SK-N-SH treated with all-trans-retinoic acid at 6 μM for 48 hours (cell line): ENCODE data around the gene EDARADD.
A peak's percentile ranks its signal among the peaks of the same experiment; 100 is the strongest.

Experiments used
- ATAC-seq: fragments of 200-7000 bp; cut with Tn5 transposase; 3 replicates; pipeline ENCODE4 v1.9.1; 2020; ENCODE audit warnings: mild to moderate bottlenecking, moderate library complexity
- ARNTL ChIP-seq: fragments of 450-650 bp; formaldehyde crosslinking; IDR thresholded peaks from 2 replicates; pipeline ENCODE4 v1.5.0; 2020; ENCODE audit warnings: low read depth, mild to moderate bottlenecking, moderate library complexity, borderline replicate concordance
- CSDC2 ChIP-seq: fragments of 250-450 bp; sonication (Bioruptor Pico); IDR thresholded peaks from 2 replicates; pipeline ENCODE4 v1.5.0; 2020; ENCODE audit warnings: mild to moderate bottlenecking, moderate library complexity
- GLIS3 ChIP-seq: fragments of 250-450 bp; sonication (Bioruptor Pico); IDR thresholded peaks from 2 replicates; pipeline ENCODE4 v1.5.0; 2020; ENCODE audit warnings: mild to moderate bottlenecking, moderate library complexity
- ISL1 ChIP-seq: fragments of 250-450 bp; sonication (Bioruptor Pico); IDR thresholded peaks from 2 replicates; pipeline ENCODE4 v2.1.2; 2022; ENCODE audit warnings: mild to moderate bottlenecking, moderate library complexity
- OSR1 ChIP-seq: fragments of 250-450 bp; sonication (Bioruptor Pico); IDR thresholded peaks from 2 replicates; pipeline ENCODE4 v1.8.0; 2022; ENCODE audit warnings: moderate library complexity, mild to moderate bottlenecking, inconsistent platforms
- RARB ChIP-seq: fragments of 250-450 bp; sonication (Bioruptor Pico); IDR thresholded peaks from 2 replicates; pipeline ENCODE4 v1.8.0; 2021; ENCODE audit warnings: mild to moderate bottlenecking, moderate library complexity
- SNAI2 ChIP-seq: fragments of 250-450 bp; sonication (Bioruptor Pico); IDR thresholded peaks from 2 replicates; pipeline ENCODE4 v1.5.0; 2020; ENCODE audit warnings: mild to moderate bottlenecking, moderate library complexity
- TCF4 ChIP-seq: fragments of 250-450 bp; sonication (Bioruptor Pico); IDR thresholded peaks from 2 replicates; pipeline ENCODE4 v1.8.0; 2021; ENCODE audit warnings: mild to moderate bottlenecking, moderate library complexity, borderline replicate concordance
- TOX ChIP-seq: fragments of 250-450 bp; sonication (Bioruptor Pico); IDR thresholded peaks from 2 replicates; pipeline ENCODE4 v1.8.0; 2021; ENCODE audit warnings: mild to moderate bottlenecking, moderate library complexity, borderline replicate concordance
- ZC3H10 ChIP-seq: fragments of 250-450 bp; sonication (Bioruptor Pico); IDR thresholded peaks from 2 replicates; pipeline ENCODE4 v1.5.1; 2021; ENCODE audit warnings: mild to moderate bottlenecking, moderate library complexity
- ZFP3 ChIP-seq: fragments of 250-450 bp; sonication (Bioruptor Pico); IDR thresholded peaks from 2 replicates; pipeline ENCODE4 v1.5.0; 2020; ENCODE audit warnings: mild to moderate bottlenecking, moderate library complexity
- ZFP30 ChIP-seq: fragments of 450-650 bp; formaldehyde crosslinking; IDR thresholded peaks from 2 replicates; pipeline ENCODE4 v1.5.0; 2022; ENCODE audit warnings: mild to moderate bottlenecking, moderate library complexity
- ZNF565 ChIP-seq: fragments of 450-650 bp; formaldehyde crosslinking; conservative IDR thresholded peaks from 2 replicates; pipeline ENCODE4 v1.5.0; 2020; ENCODE audit warnings: low read depth, mild to moderate bottlenecking, moderate library complexity
- TF ChIP-seq, protein P1 (sequence below): fragments of 250-450 bp; sonication (Bioruptor Pico); IDR thresholded peaks from 2 replicates; pipeline ENCODE4 v1.8.0; 2020; ENCODE audit warnings: mild to moderate bottlenecking, moderate library complexity, borderline replicate concordance
- TF ChIP-seq, protein P2 (sequence below): fragments of 250-450 bp; sonication (Bioruptor Pico); IDR thresholded peaks from 2 replicates; pipeline ENCODE4 v1.5.1; 2021; ENCODE audit warnings: mild to moderate bottlenecking, moderate library complexity
- TF ChIP-seq, protein P3 (sequence below): fragments of 250-450 bp; sonication (Bioruptor Pico); IDR thresholded peaks from 2 replicates; pipeline ENCODE4 v1.5.0; 2020; ENCODE audit warnings: mild to moderate bottlenecking, moderate library complexity
- TF ChIP-seq, protein P4 (sequence below): fragments of 250-450 bp; sonication (Bioruptor Pico); IDR thresholded peaks from 2 replicates; pipeline ENCODE4 v1.5.1; 2020; ENCODE audit warnings: low read depth, mild to moderate bottlenecking, moderate library complexity
- TF ChIP-seq, protein P5 (sequence below): fragments of 250-450 bp; sonication (Bioruptor Pico); IDR thresholded peaks from 2 replicates; pipeline ENCODE4 v1.8.0; 2021; ENCODE audit warnings: low read depth, mild to moderate bottlenecking, moderate library complexity, borderline replicate concordance

Gene EDARADD

DNA sequence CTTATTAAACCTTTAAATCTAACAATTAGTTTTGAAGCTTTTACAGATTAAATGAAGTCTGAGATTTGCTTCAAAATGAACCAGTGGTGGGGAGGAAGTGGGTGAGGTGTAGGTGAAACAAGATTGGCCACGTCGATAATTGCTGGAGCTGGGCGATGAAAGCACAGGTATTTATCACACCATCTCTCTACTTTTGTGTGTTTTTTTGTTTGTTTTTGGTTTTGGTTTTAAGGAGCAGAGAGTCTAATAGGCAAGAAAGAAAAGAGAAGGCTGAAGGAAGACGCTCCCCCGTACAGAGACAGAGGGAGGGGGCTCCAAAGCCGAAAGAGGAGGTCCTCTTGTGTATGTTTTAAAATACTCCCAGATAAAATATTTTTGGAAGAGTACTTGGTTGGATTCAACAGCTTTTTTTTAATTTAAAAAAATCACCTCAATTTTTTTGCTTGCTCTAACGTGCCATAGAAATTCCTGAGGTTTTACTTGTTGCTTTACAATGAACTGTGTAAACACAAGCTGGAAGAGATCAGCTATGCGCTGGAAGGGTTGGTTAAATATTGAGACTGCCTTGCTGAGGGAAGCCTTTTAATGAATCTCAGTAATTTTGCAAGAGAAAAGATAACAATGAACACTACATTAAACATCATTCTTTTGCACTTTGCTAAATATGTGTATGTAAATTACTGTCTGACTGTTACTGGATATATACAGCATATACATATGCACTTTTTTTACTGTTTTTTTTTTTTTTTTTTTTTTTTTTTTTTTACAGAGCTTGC, 123.0 kb downstream of the EDARADD start:
- no peak for TF ChIP-seq SNAI2 (CRISPR knock-in tag)
- no peak for TF ChIP-seq ISL1 (CRISPR knock-in tag)
- no peak for TF ChIP-seq ARNTL (CRISPR knock-in tag)
- TF ChIP-seq TOX (CRISPR knock-in tag): no peak
- TF ChIP-seq ZFP30 (CRISPR knock-in tag): no peak
- TF ChIP-seq, all 23 proteins: peak for 0
- peak; percentile 75 for ATAC-seq

DNA sequence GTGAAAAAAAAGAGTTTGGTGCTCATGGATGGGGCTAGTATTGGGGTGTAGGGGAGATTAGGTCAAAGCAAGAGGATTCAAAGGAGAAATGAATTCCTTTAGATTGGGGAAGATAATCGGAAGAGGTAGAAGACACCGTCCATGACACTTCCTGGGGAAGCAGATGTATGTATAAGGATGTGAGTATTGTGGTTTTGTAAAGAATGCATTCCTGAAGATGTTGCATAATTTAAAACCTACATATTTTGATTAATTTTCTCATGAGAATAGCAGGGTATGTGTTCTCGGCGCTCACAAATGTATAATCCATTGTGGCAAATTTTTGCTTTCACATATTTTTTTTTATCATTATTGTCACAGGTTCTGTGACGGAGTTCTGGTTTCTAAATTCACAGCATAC, 124.2 kb downstream of the EDARADD start:
- no peak for TF ChIP-seq OSR1 (CRISPR knock-in tag)
- no peak for TF ChIP-seq ARNTL (CRISPR knock-in tag)
- no peak for TF ChIP-seq ZFP3 (CRISPR knock-in tag)
- TF ChIP-seq, protein P1, sequence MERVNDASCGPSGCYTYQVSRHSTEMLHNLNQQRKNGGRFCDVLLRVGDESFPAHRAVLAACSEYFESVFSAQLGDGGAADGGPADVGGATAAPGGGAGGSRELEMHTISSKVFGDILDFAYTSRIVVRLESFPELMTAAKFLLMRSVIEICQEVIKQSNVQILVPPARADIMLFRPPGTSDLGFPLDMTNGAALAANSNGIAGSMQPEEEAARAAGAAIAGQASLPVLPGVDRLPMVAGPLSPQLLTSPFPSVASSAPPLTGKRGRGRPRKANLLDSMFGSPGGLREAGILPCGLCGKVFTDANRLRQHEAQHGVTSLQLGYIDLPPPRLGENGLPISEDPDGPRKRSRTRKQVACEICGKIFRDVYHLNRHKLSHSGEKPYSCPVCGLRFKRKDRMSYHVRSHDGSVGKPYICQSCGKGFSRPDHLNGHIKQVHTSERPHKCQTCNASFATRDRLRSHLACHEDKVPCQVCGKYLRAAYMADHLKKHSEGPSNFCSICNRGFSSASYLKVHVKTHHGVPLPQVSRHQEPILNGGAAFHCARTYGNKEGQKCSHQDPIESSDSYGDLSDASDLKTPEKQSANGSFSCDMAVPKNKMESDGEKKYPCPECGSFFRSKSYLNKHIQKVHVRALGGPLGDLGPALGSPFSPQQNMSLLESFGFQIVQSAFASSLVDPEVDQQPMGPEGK (CRISPR knock-in tag): no peak
- no peak for ATAC-seq

DNA sequence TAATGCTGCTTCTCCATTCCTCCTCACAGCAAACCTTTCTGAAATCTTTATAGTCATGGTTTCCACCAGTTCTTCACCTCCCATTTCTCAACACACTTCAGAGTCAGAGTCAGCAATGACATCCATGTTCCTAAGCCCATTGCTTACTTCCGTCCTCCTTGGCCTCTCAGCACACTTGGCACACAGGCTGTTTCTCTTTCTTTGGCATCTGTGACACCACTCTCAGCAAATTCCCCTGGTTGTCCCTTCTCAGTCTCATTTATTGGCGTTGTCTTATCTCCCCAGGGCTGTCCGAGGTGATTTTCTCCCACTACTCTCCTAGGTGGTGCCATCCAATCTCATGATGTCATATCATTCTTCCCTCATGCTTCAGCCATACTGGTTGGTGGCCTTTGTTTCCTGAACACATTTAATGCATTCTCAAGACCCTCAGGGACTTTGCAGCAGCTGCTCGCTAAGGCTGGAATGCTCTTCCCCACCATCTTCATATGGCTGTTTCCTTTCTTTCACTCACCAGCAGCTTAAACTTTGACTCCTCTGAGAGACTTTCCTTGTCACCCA, 126.4 kb downstream of the EDARADD start:
- ATAC-seq: no peak
- TF ChIP-seq, protein P2, sequence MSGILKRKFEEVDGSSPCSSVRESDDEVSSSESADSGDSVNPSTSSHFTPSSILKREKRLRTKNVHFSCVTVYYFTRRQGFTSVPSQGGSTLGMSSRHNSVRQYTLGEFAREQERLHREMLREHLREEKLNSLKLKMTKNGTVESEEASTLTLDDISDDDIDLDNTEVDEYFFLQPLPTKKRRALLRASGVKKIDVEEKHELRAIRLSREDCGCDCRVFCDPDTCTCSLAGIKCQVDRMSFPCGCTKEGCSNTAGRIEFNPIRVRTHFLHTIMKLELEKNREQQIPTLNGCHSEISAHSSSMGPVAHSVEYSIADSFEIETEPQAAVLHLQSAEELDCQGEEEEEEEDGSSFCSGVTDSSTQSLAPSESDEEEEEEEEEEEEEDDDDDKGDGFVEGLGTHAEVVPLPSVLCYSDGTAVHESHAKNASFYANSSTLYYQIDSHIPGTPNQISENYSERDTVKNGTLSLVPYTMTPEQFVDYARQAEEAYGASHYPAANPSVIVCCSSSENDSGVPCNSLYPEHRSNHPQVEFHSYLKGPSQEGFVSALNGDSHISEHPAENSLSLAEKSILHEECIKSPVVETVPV (CRISPR knock-in tag): no peak
- TF ChIP-seq CSDC2 (CRISPR knock-in tag) (no peak), ZFP3 (CRISPR knock-in tag) (no peak), SNAI2 (CRISPR knock-in tag) (no peak), ZC3H10 (CRISPR knock-in tag) (no peak), GLIS3 (no peak), RARB (CRISPR knock-in tag) (no peak), TCF4 (CRISPR knock-in tag) (no peak), ZFP30 (CRISPR knock-in tag) (no peak), ZNF565 (CRISPR knock-in tag) (no peak)
- TF ChIP-seq, protein P3, sequence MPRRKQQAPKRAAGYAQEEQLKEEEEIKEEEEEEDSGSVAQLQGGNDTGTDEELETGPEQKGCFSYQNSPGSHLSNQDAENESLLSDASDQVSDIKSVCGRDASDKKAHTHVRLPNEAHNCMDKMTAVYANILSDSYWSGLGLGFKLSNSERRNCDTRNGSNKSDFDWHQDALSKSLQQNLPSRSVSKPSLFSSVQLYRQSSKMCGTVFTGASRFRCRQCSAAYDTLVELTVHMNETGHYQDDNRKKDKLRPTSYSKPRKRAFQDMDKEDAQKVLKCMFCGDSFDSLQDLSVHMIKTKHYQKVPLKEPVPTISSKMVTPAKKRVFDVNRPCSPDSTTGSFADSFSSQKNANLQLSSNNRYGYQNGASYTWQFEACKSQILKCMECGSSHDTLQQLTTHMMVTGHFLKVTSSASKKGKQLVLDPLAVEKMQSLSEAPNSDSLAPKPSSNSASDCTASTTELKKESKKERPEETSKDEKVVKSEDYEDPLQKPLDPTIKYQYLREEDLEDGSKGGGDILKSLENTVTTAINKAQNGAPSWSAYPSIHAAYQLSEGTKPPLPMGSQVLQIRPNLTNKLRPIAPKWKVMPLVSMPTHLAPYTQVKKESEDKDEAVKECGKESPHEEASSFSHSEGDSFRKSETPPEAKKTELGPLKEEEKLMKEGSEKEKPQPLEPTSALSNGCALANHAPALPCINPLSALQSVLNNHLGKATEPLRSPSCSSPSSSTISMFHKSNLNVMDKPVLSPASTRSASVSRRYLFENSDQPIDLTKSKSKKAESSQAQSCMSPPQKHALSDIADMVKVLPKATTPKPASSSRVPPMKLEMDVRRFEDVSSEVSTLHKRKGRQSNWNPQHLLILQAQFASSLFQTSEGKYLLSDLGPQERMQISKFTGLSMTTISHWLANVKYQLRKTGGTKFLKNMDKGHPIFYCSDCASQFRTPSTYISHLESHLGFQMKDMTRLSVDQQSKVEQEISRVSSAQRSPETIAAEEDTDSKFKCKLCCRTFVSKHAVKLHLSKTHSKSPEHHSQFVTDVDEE (CRISPR knock-in tag): no peak
- TF ChIP-seq, protein P1 (CRISPR knock-in tag): no peak

DNA sequence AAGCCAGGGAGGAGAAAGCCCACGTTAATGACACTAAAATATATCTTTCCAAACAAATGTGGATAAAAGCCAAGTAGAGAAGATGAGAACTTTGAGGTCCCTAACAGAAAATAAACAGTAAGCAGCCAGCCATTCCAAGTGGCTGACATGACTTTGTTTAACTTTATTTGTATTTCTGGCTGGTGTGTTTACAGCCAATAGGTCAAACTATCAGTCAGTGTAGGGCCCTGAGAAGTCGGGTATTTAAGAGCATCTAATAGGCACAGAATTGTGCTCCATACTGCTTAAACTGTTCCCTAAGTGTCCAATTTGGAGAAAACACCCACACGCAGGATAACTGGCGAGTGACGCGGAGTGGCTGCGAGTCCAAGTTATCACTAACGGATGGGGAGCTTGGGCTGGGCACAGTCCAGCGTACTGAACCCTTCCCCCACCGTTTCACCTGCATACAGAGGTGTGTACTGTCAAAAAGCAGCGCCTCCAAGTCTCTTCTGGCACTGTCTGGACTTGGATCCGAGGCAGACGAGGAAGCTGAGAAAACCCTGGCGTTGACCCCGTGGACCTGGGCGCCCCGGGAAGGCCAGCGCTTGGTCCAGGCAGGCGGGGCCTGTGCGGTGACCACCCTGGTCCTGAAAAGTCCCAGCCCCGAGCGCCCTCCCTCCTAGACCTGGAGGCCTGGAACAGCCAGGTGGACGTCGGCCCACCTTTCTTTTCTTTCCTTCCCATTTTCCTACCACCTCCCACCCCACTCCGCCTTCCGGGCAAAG, 129.0 kb downstream of the EDARADD start:
- ATAC-seq: no peak; the same call in 2 of the 3 replicates
- TF ChIP-seq, protein P3 (CRISPR knock-in tag): no peak
- TF ChIP-seq ZC3H10 (CRISPR knock-in tag) (no peak), GLIS3 (no peak), ZFP30 (CRISPR knock-in tag) (no peak)
- TF ChIP-seq, protein P4, sequence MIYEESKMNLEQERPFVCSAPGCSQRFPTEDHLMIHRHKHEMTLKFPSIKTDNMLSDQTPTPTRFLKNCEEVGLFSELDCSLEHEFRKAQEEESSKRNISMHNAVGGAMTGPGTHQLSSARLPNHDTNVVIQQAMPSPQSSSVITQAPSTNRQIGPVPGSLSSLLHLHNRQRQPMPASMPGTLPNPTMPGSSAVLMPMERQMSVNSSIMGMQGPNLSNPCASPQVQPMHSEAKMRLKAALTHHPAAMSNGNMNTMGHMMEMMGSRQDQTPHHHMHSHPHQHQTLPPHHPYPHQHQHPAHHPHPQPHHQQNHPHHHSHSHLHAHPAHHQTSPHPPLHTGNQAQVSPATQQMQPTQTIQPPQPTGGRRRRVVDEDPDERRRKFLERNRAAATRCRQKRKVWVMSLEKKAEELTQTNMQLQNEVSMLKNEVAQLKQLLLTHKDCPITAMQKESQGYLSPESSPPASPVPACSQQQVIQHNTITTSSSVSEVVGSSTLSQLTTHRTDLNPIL (CRISPR knock-in tag): no peak
- TF ChIP-seq, protein P5, sequence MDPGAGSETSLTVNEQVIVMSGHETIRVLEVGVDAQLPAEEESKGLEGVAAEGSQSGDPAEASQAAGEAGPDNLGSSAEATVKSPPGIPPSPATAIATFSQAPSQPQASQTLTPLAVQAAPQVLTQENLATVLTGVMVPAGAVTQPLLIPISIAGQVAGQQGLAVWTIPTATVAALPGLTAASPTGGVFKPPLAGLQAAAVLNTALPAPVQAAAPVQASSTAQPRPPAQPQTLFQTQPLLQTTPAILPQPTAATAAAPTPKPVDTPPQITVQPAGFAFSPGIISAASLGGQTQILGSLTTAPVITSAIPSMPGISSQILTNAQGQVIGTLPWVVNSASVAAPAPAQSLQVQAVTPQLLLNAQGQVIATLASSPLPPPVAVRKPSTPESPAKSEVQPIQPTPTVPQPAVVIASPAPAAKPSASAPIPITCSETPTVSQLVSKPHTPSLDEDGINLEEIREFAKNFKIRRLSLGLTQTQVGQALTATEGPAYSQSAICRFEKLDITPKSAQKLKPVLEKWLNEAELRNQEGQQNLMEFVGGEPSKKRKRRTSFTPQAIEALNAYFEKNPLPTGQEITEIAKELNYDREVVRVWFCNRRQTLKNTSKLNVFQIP (CRISPR knock-in tag): no peak
